ENCODE results near the gene RAPGEF1.
"Not testable (repeated sequence)": the region's sequence is repeated elsewhere in the genome, so short reads cannot be mapped to it uniquely, and the experiment has no call there.

The RAPGEF1 gene

GRCh38 chr9:131668439-131669268 is 71.2 kb downstream of the RAPGEF1 start:
- no peak for DNase-seq

GRCh38 chr9:131668057-131668438 is 71.8 kb downstream of the RAPGEF1 start:
- no peak for DNase-seq

DNA sequence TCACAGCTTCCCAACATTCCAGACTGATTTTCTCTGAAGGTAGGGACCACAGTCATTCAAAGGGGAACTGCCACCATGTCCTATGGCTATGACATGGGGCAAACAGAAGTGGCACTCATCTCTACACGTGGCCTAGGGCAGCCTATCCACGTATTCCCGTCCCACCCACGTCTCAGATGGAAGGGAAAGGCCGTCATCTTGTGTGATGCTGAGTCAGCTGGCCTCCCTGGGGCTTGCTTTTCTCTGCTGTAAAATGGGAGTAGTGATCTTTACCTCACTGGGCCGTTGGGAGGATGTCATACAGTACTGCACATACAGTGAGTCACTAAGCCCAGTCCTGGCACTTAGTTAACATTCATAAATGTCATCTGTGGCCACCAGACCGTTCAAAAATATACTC is 72.3 kb downstream of the RAPGEF1 start:
- no peak for DNase-seq

GRCh38 chr9:131666774-131667173 is 73.1 kb downstream of the RAPGEF1 start:
- no peak for DNase-seq

DNA sequence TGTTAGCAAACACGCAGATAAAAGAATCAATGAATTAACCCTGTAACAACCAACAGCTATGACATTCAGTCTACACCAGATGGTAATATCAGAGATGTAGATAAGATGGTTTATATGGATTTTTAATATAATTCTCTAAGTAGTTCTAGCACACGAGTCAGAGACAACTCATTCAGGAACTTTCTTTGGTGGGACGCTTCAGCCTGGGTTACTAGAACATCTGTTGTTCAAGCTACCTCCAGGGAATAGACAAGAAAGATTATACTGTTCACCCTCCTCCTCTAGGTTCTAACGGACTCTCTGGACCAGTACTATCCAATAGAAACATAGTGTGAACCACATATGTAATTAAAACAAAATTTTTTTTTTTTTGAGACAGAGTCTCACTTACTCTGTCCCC is 73.8 kb downstream of the RAPGEF1 start:
- no peak for DNase-seq

GRCh38 chr9:131663288-131663687 is 76.6 kb downstream of the RAPGEF1 start:
- DNase-seq, result no peak

DNA sequence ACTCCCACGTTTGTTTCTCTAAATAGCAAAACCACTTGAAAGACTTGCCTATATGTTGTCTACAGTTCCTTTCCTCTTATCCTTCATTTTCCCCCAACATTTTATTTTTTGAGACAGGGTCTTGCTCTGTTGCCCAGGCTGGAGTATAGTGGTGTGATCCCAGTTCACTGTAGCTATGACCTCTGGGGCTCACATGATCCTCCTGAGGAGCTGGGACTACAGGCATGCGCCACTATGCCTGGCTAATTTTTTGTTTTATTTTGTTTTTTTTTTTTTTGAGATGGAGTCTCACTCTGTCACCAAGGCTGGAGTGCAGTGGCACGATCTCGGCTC is 77.6 kb downstream of the RAPGEF1 start:
- not testable (repeated sequence) for DNase-seq

- no peak for DNase-seq
Observed at GRCh38 chr9:131661568-131662288, 78.1 kb downstream of the RAPGEF1 start.

DNA sequence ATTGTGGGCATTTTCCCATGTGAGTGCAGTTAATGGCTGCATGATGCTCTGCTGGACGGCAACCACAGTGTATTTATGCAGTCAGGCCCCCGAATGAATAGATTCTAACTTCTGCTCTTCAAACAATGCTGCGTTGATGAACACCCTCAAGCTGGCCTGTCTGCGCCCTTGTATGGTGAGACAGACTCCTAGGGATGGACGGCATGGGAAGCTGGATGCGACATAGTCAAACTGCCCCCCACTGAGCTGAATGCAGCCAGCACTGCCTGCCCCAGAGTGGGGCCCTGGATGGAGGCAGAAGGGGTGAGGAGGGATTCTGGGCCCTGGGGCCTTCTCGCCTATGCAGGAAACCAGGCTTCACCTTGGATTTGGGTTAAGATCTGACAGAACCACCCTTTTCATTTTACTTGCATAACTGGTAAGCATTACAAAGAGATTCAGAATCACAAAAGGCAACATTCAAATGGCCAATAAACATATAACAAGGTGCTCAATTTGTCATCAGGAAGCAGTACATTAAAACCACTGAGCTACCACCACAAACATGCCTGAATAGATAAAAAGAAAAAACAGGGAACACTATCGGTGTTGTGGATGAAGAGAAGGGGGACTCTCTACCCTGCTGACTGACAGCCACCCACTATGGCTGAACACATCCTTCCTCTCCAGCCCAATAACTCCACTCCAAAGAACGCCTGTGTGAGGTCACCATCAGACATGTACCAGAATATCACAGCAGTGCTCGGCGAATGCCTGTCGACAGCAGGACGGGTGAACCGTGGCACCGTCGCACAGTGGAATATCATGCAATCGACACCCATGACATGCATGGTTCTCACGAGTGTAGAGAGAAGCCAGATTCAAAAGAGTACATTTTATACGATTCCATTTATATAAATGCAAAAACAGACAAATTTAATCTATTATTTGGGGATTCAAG is 79.1 kb downstream of the RAPGEF1 start:
- DNase-seq, result no peak

DNA sequence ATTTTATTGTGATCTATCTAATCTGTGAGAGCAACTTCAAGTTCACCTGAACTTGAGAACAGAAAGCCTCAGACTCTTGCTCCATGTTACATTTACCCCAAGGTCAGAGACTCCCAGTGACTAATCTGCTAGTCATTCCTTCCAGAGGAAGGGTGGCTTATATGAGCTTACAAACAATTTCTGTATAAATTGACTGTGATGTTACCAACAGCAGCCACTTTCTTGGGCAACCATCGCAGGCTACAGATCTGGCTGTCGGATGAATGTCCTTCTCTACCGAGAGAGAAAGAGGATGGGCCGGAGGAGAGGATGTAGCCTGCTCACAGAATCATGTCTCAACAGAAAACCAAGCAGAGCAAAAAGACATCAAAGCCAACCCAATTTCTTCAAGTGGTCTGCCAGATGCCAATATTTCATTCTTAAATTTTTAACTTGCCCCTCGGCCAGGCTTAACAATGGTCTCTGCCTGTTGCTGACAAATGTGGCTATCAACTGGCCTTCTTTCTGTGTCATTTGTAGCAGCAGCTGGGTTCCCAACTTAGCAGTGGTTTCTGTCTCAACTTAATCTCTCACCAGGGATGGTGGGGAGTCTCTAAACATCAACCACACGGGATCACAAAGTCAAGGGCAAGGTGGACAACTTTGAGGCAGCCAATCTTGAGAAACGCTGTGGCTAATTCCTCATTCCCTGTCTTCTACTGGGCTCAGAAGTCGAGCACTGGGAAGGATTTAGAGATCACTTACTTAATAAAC is 81.3 kb downstream of the RAPGEF1 start:
- no peak for DNase-seq

DNA sequence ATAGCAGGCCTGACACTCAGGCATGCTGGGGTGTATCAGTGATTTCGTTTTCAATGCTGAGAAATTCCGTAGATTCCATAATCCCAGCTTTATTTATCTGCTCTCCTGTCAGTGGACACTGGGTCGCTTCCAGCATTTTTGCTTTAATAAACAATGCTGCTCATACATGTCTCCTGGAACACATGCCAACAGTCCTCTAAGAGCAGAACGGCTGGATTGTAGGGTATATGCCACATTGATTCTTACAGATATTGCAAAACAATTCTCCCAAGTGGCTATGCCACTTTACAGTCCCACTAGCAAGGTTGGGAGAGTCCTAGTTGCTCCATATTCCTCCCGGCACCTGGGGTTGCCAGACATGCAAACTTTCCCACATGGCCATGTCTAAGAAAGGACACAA is 81.9 kb downstream of the RAPGEF1 start:
- DNase-seq, result no peak

GRCh38 chr9:131657456-131657855 is 82.4 kb downstream of the RAPGEF1 start:
- no peak for DNase-seq

DNA sequence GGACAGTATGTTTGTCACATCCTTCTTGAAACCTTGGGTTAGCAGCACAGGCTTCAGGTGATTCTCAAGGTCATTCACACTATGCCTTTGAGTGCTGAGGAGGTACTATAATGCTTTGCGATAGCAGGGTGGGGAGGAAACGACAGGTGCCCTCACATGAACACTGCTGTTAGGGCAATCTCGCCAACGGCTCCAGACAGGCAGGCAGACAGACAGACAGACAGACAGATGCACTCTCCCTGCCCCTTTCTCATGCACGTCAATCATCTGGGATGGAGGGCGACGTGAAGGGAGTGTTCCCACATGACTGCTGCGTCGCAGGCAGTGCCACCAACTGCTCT is 82.9 kb downstream of the RAPGEF1 start:
- no peak for DNase-seq

- no peak for DNase-seq
Observed at GRCh38 chr9:131656356-131657036, 83.4 kb downstream of the RAPGEF1 start.

GRCh38 chr9:131654369-131654768 is 85.5 kb downstream of the RAPGEF1 start:
- not testable (repeated sequence) for DNase-seq

GRCh38 chr9:131651599-131651998 is 88.3 kb downstream of the RAPGEF1 start:
- no peak for DNase-seq

- no peak for DNase-seq
Observed at GRCh38 chr9:131651160-131651559, 88.7 kb downstream of the RAPGEF1 start.

DNA sequence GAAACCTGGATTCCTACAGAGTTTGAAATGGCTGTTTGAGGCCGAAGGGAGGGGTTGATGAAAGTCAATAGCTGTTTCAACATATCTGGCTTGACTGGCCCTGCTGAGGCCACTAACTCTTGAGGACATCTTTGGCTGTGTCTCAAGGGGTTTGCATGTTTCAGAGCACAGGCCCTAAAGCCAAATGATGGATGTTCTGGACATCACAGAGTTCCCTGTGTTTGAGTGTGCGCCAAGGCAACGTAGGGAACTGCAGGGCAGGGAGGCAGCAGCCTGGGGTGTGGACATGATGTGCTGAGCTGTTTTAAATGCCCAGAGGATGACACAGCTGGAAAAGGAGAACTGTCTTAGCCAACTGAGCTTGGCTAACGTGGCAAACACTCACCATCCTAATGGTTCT is 89.6 kb downstream of the RAPGEF1 start:
- no peak for DNase-seq

DNA sequence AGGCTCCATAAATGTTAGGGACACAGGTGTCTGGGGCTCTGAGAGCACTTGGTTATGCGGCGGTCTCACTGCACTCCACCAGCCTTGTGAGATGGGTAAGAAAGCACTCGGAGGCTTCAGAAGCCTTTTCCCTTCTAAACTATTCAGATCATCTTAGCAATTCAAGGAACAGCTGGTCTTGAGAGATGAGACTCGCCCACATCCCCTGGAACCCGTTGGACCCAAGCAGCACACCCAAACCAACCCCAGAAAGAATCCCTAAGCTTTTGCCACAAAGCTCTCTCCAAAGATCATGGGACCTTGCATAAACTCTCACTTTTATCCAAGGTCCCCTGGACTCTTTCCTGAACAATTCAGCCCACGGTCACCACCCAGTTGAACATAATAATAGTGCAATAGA is 90.2 kb downstream of the RAPGEF1 start:
- DNase-seq, result no peak

GRCh38 chr9:131645078-131645776 is 94.6 kb downstream of the RAPGEF1 start:
- DNase-seq, result no peak

- DNase-seq, result no peak
Observed at GRCh38 chr9:131642496-131643083, 97.3 kb downstream of the RAPGEF1 start.
